GM12878 (cell line): ENCODE measurements around the gene CDH4.

Experiments
- POLR2AphosphoS5 ChIP-seq: IDR thresholded peaks from 2 replicates; pipeline ENCODE4 v1.6.1; 2011; ENCODE audit warnings: mild to moderate bottlenecking, low read length, inconsistent platforms
- RAD51 ChIP-seq: fragments of 450-650 bp; IDR thresholded peaks from 2 replicates; pipeline ENCODE4 v1.6.1; 2016; ENCODE audit warnings: moderate library complexity, mild to moderate bottlenecking, inconsistent platforms
- YY1 ChIP-seq: IDR thresholded peaks from 2 replicates; pipeline ENCODE4 v1.6.1; 2011; ENCODE audit warnings: low read depth, mild to moderate bottlenecking, low read length
- ZNF207 ChIP-seq: fragments of 450-650 bp; IDR thresholded peaks from 2 replicates; pipeline ENCODE4 v1.6.1; 2014; ENCODE audit warnings: antibody characterized with exemption, mild to moderate bottlenecking, borderline replicate concordance

DNA sequence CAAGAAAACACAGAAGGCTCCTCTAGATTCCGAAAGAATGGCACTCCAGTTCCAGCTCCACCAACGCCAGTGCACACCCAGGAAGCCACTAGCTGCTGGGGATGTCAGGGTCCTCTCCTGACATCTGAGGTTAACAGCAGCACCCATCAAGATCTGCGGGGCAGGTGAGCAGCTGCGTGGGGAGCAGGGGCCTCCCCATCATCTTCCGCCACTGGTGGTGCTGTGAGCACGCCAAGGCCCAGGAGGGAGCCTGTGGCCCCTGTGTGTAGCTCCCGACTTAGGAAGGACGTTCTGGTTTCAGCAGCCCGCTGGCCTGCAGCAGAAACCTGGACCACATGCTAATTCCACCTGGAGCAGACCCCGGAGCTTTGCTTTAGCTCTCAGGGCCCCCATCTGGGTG is 427.4 kb downstream of the CDH4 start:
- no peak for TF ChIP-seq ZNF207
- no peak for TF ChIP-seq RAD51
- no peak for TF ChIP-seq YY1
- no peak for TF ChIP-seq POLR2AphosphoS5
